T follicular helper cell (primary cell): ENCODE measurements around the gene ADAM12.

Source experiments
- DNase-seq: peaks from one replicate; pipeline ENCODE4 v3.0.0-alpha.2; 2020; ENCODE audit warnings: low read depth

Gene ADAM12

DNA sequence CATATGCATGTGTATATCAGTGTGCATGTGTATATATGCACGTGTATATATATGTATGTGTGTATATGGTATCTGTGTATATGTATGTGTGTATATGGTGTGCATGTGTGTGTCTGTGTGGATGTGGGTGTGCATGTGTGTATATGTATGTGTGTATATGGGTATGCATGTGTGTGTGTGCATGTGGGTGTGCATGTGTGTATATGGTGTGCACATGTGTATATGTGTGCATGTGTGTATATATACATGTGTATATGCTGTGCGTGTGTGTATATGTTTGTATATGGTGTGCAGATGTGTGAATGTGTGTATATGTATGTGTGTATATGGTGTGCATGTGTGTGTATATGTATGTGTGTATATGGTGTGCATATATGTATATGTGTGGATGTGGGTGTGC lies 245.2 kb downstream of the ADAM12 start:
- DNase-seq: no peak

DNA sequence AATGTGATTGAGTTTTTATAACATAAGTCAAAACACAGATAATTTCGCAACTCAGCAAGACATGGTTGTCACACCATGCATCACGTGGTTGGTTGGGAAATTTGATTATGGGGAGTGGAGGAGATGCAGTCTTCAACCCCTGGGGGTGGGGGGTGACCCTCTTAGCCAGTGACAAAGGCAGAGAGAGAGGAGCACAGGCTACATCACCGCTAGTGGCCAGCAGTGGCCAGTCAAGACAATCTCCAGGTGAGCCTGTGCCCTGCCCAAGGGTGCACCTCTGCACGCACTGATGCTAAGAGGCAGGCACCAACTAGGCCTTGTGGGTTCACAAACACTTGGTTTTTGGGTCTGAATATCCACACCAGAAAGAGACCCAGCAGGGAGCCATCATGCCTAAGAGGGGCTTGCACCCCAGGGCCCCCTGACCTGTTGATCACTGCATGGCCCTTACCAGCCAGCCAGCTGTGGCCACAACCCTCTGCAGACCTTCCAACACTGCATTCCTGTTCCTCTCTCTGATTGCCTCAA lies 247.5 kb downstream of the ADAM12 start:
- no peak for DNase-seq

DNA sequence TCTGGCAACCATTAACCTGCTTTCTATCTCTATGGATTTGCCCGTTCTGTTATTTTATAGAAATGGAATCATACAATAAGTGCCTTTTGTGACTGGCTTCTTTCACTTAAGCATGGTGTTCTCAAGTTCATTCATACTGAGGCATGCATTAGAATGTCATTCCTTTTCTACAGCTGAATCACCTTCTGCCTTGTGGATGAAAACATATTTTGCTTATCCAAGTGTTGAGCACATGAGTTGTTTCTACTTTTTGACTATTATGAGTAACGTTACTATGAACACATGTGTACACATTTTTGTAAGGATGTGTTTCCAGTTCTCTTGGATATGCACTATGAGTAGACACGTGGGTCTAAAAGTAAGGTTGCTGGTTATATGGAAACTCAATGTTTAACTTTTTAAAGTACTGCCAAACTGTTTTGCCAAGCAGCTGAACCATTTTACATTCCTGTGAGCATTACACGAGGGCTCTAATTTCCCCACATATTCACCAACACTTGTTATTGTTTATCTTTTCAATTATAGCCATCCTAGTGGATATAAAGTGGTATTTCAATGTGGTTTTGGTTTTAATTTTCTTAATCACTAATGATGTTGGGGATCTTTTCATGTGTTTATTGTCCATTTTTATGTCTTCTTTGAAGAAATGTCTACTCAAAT lies 250.6 kb downstream of the ADAM12 start:
- DNase-seq: no peak

DNA sequence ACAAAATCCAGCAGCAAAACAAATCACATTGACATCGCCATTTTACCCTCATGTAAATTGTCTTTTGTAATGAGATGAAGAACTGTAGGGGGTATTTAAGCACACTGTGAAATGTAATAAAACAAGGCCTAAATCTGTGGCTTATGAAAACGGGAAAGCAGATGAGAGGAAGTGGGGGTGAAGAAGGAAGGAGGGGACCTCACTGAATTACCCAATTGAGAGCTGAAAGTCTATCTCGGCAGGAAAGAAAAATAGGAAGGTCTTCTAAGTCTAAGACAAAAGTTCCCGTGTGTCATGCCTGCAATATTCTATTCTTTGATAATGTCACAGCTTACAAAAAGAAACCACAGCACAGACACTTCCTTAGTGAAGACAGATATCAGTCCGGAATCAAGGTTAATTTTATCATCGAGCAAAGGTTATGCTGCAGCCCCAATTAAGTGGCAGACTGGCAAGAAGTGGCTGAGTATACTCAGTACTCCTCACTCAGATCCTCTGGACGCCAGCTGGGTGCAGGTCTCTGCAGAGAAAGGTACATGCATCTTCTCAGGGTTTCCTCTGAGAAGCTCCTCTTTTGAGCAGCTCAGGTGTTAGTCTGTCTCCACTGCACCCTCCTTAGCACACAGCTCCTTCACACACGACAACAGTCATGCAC lies 252.2 kb downstream of the ADAM12 start:
- no peak for DNase-seq

DNA sequence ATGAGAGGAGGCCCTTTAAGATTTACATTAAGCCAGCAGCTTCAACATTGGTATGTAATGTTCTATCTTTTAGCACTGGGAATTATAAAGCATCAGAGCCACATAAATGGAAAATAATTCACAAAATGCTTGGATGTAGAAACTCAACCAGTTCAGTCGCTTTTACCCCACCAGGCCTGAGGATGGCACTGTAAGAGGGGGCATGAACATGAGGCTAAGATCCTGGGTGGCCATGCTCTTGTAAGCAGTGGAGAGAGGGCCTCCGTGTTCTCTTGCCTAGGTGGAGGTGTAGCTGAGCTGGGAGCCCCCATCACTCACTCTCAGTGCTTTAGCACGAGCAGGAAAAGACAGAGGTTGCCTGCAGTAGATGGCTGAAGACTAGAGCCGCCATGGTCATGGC lies 253.1 kb downstream of the ADAM12 start:
- no peak for DNase-seq

DNA sequence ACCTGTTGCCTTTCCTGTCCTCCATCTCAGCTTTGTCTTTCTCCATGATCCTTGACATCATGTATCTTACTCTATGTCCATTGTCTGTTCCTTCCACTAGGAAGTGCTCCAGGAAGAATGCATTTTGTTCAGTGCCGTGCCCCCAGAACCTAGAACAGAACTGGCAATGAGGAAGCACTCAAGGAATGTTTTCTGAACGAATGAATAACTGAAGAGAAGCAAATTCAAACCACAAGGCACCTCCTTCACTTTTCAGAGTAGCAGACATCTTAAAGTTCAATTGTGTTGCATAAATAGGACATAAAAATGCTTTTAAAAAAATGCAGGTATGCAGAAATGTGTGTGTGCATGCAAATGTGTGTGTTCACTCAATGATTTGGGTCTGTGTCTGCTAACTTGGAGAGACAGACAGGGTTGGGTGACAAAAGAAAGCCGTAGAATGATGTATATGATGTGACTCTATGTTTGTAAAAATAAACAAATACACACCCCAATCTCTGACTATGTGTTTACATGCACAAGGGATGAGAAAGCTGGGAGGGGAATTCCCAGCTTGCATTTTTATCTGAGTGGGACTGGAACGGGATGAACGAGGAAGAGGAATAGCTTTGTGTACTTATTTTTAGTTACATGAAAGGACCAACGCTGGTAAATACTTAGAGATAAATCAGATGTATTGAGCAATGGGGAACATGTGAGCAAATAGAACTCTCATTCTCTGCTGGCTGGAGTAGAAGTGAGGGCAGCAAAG lies 254.2 kb downstream of the ADAM12 start:
- DNase-seq: no peak

DNA sequence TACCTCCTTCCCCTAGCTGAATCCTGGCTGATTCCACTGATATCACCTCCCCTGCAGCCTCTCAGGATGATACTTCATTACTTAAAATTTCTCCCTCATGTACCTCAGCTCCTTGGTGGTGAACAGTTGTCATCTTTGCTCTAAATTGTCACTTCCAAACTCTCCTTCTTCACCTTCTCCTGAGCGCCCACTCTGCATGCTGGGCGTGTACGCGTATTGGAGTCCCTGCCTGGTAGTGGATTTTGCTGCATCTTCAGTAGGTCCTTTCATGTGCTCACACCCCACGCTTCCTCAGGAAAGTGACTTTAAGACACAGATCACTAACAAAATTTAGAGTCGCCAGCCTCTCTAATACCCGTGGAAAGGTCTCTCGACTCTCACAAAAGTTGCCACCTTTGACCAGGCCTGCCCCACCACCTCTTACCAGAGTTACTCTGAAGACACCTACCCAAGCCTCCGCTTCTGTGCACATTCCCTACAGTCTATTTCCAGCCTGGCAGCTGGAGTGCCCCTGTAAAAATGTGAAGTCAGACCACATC lies 255.1 kb downstream of the ADAM12 start:
- DNase-seq: no peak

DNA sequence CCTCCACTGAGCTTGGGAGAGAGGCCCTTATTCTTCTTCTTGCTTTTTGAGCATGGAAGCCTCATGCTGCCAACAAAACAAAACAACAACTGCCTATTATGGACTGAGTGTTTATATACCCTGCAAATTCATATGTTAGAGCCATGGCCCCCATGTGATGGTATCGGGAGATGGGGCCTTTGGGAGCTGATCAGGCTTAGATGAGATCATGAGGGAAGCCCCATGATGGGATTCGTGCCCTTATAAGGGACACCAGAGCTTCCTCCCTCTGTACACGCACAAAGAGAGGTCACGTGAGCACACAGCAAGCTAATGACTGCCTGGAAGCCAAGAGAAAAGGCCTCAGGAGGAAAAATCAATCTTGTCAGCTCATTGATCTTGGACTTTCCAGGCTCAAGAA lies 256.9 kb downstream of the ADAM12 start:
- no peak for DNase-seq

DNA sequence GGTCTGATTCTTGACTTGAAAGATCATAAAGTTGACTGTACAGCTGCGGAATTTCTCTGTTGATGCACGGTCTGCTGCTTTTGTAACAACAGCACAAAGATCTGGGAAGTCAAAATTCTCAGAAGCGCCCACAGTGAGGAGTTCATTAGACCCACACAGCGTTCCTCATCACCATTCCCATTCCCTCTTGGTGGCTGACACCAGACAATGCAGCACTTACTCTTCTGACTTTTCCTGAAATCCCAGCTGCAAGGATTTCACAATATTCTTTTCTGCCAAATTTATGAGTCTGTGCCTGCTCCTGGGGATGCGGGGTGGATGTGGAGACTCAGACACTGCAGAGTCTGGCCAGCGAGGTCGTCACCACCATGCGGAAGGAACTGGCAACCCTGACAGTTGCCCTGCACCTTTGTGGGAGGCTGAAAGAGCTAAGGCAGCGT lies 258.0 kb downstream of the ADAM12 start:
- no peak for DNase-seq

DNA sequence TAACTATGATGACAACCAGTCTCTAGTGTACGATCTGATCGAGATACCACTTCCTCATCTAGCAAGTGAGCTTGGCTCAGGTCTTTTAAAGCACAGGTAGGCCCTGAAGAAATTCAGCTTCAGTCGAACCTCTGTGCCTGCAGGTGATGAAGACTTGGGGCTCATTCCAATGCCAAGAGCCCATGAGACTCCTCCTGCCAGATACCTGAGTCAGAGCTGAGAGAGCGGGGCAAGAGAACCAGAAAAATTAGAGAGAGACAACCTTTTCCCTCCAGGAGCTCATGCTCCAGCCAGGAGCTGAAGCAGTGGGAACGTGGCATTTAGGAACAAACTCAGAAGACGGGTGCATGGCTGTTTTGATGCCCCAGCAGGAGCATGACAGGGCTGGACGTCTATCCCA lies 259.3 kb downstream of the ADAM12 start:
- no peak for DNase-seq

DNA sequence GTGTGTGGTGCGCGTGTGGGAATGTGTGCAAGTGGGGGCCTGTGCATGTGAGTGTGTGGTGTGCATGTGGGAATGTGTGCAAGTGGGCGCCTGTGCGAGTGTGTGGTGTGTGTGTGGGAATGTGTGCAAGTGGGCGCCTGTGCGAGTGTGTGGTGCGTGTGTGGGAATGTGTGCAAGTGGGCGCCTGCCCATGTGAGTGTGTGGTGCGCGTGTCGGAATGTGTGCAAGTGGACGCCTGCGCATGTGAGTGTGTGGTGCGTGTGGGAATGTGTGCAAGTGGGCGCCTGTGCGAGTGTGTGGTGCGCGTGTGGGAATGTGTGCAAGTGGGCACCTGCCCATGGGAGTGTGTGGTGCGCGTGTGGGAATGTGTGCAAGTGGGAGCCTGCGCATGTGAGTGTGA lies 259.7 kb downstream of the ADAM12 start:
- no peak for DNase-seq

DNA sequence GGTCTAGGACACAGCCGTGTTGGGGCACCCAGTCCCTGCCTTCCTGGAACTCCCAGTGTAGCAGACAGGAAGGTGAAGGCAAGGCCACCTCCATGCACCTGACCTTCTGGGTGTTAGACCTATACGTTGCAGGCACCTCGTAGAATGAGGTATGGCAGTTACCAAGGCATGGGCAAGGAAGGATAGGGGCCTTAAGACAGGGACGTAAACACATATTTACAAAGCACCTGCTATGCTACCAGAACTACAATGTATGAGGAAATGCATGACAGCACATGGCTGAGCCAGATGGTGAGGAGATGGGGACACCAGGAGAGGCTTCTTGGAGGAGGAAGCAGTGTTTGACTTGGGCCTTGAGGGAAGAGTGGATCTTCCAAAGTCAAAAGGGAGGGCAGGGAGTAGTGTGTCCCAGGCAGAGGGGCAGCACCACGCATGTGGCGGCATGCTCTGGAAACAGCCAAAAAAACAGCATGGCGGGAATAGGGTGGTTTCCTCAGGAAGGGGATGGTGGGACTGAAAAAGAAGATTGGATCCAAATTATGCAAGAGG lies 260.7 kb downstream of the ADAM12 start:
- no peak for DNase-seq

DNA sequence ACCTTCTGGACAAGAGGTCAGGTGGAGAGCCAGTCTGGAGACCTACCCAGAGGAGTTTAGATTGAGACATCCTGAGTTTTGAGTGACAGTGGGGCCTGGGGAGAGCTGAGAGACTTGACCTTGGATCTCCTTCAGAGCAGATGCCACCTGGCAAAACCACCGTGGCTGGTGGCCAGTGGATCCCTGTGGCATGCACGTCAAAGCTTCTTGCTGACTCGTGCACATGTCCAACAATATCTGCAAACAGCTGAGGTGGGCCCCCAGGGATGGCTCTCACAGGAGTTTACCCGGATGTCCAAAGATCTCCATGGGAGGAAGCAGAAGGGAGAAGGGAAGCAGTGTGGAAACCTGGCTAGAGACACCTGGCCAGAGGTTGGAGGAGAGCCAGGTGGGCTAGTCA lies 261.4 kb downstream of the ADAM12 start:
- DNase-seq: no peak

DNA sequence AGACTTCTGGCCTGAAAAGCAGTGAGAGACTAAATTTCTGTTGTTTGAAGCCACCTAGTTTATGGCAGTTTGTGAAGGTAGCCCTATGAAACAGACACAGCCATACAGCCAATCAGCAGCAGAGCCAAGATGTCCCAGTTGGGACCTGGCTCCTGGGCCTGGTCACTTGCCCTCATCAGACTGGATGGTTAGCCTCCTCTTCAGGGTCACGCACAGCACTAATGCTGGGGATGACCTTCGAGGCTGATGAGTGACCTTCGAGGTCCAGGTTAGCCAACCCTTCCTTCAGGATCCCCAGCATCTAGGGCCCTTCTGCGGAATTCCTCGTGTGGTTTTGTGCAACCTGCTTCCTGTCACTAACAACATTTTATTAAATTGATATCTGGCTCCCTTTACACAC lies 262.3 kb downstream of the ADAM12 start:
- no peak for DNase-seq

DNA sequence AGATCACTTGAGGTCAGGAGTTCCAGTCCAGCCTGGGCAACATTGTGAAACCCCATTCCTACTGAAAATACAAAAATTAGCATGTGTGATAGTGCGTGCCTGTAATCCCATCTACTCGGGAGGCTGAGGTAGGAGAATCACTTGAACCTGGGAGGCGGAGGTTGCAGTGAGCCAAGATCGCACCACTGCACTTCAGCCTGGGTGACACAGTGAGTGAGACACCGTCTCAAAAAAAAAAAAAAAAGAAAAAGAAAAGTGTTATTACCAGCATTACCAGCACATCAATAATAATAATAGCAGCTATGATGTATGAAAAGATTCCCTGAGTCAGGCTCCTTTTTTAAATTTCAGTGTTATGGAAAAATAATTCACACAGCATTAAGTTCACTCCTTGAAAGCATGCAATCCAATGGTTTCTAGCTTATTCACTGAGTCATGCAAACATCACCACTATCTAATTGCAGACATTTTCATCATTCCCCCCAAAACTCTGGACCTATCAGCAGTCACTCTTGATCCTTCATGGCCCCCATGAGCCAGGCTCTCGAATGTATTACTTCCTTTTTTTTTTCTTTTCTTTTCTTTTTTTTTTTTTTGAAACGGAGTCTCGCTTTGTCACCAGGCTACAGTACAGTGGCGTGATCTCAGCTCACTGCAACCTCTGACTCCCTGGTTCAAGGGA lies 263.5 kb downstream of the ADAM12 start:
- no peak for DNase-seq

DNA sequence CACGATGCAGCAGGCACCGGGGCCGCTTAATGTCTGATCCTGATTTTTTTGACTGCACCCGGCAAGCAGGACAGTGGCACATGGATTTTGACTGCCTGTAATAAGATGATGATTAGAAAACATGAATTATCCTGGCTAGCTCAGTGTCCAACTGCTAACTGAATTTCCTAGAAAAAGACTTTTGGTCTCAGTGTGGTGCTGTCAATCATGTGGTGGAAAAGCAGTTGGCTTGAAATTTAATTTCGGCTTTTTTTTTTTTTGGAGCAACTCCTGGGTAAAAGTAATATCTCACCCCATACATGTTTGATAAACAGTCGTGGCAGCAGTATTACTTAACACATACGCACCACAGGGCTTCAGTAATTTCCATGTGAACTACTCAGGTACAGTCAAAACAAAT lies 264.2 kb downstream of the ADAM12 start:
- DNase-seq: no peak

DNA sequence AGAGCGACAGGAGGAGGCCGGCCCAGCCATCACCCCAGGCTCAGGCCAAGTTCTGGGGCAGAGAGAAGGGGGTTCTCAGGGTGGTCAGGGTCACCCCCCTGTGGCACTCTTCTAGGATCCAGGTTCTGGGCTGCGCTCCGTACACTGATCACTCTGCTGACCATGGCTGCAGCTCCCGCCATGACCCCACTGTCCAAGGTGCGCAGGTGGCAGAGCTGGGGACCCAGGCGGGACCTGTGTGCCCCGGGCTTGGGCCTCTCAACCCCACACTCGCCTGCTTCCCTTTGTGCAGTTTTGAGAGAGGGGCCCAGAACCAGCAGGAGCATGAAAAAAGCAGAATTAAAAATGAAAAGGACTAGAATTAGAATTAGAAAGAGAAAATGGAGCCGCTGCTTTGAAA lies 264.8 kb downstream of the ADAM12 start:
- no peak for DNase-seq

DNA sequence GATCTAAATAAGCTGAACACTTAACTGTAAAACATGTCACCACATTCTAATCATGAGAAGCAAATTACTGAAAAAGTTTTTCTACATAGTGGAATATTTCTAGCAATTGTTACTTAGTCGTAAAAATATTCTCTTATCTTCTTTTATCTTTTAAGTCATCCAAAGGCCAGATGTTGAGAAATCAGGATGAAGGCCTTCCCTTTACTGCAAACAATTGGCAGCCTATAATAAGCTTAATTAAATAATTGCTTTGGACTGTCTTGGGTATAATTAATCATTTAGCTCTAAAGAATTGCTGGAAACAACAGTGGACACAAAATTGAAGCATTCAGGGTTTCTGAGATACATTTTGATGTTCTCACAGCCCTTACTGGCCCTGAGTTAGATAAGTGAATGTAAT lies 265.4 kb downstream of the ADAM12 start:
- DNase-seq: no peak

DNA sequence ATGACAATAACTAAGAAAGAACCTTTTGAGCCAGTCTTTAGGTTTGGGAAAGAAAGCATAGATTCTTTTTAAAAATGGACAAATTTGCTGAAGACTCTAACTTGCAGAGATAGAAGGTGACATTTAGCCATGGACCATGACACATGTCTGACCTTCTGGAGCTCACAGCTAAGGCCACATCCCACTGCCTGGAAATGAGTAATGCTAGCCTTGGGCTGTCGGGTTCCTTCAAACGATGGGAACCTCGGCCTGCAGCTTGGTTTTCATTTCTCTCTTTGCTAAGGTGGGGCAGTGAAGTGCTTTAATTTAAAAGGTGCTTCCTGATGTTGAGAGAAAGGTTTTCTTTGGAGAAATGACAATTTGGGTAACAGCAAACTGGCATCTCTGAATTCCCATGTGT lies 268.7 kb downstream of the ADAM12 start:
- no peak for DNase-seq

DNA sequence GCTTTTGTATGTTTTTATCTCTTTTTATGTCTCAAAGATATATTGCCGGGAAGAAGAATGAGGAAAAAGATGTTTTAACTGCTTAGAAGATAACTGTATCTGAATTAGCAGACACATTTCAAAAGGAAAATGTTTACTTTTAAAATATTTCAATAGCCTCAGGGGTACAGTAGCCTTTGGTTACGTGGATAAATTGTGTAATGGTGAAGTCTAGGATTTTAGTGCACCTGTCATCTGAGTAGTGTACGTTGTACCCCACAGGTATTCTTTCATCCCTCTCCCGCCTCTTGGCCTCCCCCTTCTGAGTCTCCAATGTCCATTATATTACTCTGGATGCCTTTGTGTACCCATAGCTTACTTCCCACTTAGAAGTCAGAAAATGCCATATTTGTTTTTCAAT lies 269.8 kb downstream of the ADAM12 start:
- no peak for DNase-seq

DNA sequence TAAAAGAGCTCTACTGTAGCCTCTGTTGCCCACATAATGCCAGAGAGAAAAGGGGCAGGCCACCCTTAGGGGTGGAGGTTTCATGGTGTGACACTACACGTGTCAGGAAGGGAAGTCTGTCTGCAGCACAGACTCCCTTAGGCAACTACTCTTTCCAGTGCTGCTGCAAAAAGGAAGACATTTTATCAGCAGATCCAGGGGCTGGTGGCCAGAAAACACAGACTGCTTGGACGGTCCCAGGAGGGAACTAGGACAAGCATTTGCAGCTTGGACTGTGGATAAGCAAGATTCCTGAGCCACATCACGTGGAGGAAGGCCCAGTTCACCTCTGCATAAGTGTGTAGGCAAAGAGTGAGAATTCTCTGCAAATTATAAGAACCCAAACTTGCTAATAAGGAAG lies 271.1 kb downstream of the ADAM12 start:
- DNase-seq: no peak

DNA sequence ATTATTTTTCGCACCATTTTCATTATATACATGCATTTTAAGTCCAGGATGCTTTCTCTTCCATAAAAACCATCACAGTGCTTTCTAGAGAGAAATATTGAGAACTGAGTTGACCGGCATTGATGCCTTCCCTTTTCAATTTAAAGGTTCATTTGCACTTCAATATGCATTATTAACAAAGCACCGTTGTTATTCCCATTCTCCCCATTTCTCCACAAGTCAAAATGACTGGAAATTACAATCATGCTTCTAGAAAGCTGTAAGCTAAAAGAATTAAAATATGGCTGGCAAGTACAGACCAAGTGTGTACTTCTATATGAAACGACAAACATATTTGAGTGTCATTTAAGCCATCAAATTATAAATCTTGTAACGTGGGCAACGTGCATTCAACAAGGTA lies 272.4 kb downstream of the ADAM12 start:
- no peak for DNase-seq
